Prostate gland (tissue), 2 donors: ENCODE data around the gene AP3D1. TPM values are rescaled to one million over a fixed set of nuclear protein-coding genes. Genes with fewer than 3 reads are reported as not detected.

Experiments
- DNase-seq: peaks from one replicate; pipeline ENCODE4 v3.0.0-alpha.2; 2019; ENCODE audit warnings: low spot score
- H3K27ac ChIP-seq, 2 donors: fragments of 200-600 bp; sonication (generic); 2 replicates each; pipeline ENCODE4 v1.5.1; 2017 to 2019
- H3K27me3 ChIP-seq: fragments of 200-600 bp; sonication (generic); replicated peaks from 2 replicates; pipeline ENCODE4 v1.5.1; 2019; ENCODE audit not compliant: insufficient read depth
- H3K36me3 ChIP-seq, 2 donors: fragments of 200-600 bp; sonication (generic); 1 replicate in 1 of 2; 2 replicates in 1 of 2; pipeline versions ENCODE4 v1.5.1 to v1.8.1; 2017 to 2019
- H3K4me1 ChIP-seq: fragments of 200-600 bp; sonication (generic); replicated peaks from 2 replicates; pipeline ENCODE4 v1.5.1; 2019
- H3K4me3 ChIP-seq, 2 donors: fragments of 200-600 bp; sonication (generic); 2 replicates each; pipeline ENCODE4 v1.5.1; 2017 to 2019
- H3K9me3 ChIP-seq: fragments of 200-600 bp; sonication (generic); 2 replicates; pipeline ENCODE4 v1.5.1; 2017
- POLR2A ChIP-seq: fragments of 450-650 bp; IDR thresholded peaks from one replicate; pipeline ENCODE4 v1.6.1; 2016; ENCODE audit warnings: antibody characterized with exemption, mild to moderate bottlenecking
- POLR2AphosphoS5 ChIP-seq: sonication (generic); formaldehyde crosslinking; IDR thresholded peaks from one replicate; pipeline ENCODE4 v1.6.1; 2017; ENCODE audit warnings: antibody characterized with exemption
- whole genome bisulfite sequencing: methylation state at CpG from one replicate; pipeline ENCODE4 v1.1.5; 2018; 5-methylcytosine and 5-hydroxymethylcytosine counted together
- intact Hi-C: fragments of 100-400 bp; cut with DNase I; formaldehyde crosslinking; loops from one replicate; pipeline ENCODE4 v1.14.2; 2022
- total RNA-seq, 2 donors: library from RNA; depleted of rRNA; stranded (reverse); fragments of >200 nt; gene quantifications; one replicate each; pipeline ENCODE4 v1.1.0, GENCODE V29; 2016
- TF ChIP-seq, protein P1 (sequence below), 4 experiments: fragments of 200-600 bp in 2 of 4; fragments of 450-650 bp in 2 of 4; sonication (generic) in 2 of 4; IDR thresholded peaks; 1 replicate in 3 of 4; 2 replicates in 1 of 4; pipeline ENCODE4 v1.5.1; 2016 to 2019; ENCODE audit warnings: antibody characterized with exemption in 4 of 4, mild to moderate bottlenecking in 2 of 4, moderate library complexity in 2 of 4

Gene AP3D1
- total RNA-seq, 2 donors from 2014 or later: 115 to 178 TPM

- H3K9me3 ChIP-seq: no peaks in the 10 kb centered on the region
- H3K4me3 ChIP-seq: no peak overlapping the region
- peak overlapping the region in 1 of 2 donors; percentile 8 for H3K27ac ChIP-seq
- peak; percentile 61 for DNase-seq
- no peaks in the 10 kb centered on the region for H3K36me3 ChIP-seq
- H3K4me1 ChIP-seq: no peaks in the 10 kb centered on the region
- no peaks in the 10 kb centered on the region for H3K27me3 ChIP-seq
- TF ChIP-seq, protein P1, sequence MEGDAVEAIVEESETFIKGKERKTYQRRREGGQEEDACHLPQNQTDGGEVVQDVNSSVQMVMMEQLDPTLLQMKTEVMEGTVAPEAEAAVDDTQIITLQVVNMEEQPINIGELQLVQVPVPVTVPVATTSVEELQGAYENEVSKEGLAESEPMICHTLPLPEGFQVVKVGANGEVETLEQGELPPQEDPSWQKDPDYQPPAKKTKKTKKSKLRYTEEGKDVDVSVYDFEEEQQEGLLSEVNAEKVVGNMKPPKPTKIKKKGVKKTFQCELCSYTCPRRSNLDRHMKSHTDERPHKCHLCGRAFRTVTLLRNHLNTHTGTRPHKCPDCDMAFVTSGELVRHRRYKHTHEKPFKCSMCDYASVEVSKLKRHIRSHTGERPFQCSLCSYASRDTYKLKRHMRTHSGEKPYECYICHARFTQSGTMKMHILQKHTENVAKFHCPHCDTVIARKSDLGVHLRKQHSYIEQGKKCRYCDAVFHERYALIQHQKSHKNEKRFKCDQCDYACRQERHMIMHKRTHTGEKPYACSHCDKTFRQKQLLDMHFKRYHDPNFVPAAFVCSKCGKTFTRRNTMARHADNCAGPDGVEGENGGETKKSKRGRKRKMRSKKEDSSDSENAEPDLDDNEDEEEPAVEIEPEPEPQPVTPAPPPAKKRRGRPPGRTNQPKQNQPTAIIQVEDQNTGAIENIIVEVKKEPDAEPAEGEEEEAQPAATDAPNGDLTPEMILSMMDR (IDR thresholded peaks at IDR 0.05): no peak
- peak; percentile 60 for TF ChIP-seq POLR2AphosphoS5
- TF ChIP-seq POLR2A: peak; percentile 34
- intact Hi-C loops: no loop called here
- 46% methylated on average over 22 of the region's 22 CpGs for WGBS
These were observed 25.1 kb upstream of the AP3D1 start for GRCh38 chr19:2176337-2176994.

DNA sequence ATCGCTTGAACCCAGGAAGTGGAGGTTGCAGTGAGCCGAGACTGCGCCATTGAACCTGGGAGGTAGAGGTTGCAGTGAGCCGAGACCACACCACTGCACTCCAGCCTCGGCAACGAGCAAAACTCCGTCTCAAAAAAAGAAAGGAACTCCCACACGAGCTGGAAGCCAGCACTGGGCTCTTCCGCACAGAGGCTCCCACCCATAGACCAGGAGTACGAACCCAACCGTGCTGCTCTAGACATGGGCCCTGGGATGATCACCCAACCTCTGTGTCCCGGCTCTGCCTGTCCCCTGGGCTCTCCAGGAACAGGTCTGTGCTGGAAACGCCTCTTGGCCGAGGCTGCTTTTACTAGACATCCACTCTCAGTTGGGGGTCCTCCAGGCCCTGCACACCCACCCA lies 24.4 kb upstream of the AP3D1 start:
- no peak overlapping the region for H3K4me3 ChIP-seq
- TF ChIP-seq, protein P1 (IDR thresholded peaks at IDR 0.05): no peak
- TF ChIP-seq POLR2A (no peak), POLR2AphosphoS5 (no peak)
- 75% methylated on average over 14 of the region's 14 CpGs for WGBS
- H3K4me1 ChIP-seq: no peaks in the 10 kb centered on the region
- H3K9me3 ChIP-seq: no peaks in the 10 kb centered on the region
- no peak for DNase-seq
- intact Hi-C loops: no loop called here
- H3K36me3 ChIP-seq: no peaks in the 10 kb centered on the region
- no peaks in the 10 kb centered on the region for H3K27me3 ChIP-seq
- no peak overlapping the region for H3K27ac ChIP-seq

DNA sequence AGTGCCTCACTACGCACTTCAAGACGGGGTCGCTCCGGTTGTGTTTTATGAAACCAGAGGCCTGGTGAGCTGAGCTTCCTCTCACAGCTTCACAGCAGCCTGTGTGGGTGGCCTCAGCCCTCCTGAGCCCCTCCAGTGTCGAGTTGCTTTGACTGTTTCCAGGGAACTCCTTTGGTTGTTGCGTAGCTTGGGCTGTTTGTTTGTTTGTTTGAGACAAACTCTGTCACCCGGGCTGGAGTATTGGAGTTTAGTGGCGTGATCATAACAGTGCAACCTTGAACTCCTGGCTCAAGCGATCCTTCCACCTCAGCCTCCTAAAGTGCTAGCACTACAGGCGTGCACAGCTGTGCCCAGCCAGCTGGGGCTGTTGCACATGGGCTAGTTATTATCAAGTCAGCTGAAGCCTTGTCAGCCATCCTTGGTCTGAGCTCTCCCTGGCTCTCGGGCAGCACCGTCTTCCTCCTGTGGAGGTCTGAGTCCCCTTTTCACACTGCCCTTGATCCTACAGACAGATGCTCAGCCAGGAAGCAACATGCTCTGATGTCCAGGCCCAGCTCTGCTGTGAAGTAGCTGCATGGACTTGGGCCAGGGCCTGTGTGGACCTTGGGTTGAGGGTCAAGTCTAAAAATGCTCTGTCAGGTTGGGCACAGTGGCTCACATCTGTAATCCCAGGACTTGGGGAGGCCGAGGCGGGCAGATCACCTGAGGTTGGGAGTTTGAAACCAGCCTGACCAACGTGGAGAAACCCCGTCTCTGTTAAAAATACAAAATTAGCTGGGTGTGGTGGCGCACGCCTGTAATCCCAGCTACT lies 22.6 kb upstream of the AP3D1 start:
- no peak overlapping the region for H3K27ac ChIP-seq
- DNase-seq: no peak
- no peaks in the 10 kb centered on the region for H3K9me3 ChIP-seq
- no peak overlapping the region for H3K4me3 ChIP-seq
- peaks cover 8% of the 10 kb centered on the region for H3K4me1 ChIP-seq
- H3K36me3 ChIP-seq: no peaks in the 10 kb centered on the region
- H3K27me3 ChIP-seq: no peaks in the 10 kb centered on the region
- intact Hi-C loops: no loop called here
- TF ChIP-seq, protein P1 (IDR thresholded peaks at IDR 0.05): no peak
- TF ChIP-seq POLR2A (no peak), POLR2AphosphoS5 (no peak)
- 88% methylated on average over 18 of the region's 18 CpGs for WGBS

DNA sequence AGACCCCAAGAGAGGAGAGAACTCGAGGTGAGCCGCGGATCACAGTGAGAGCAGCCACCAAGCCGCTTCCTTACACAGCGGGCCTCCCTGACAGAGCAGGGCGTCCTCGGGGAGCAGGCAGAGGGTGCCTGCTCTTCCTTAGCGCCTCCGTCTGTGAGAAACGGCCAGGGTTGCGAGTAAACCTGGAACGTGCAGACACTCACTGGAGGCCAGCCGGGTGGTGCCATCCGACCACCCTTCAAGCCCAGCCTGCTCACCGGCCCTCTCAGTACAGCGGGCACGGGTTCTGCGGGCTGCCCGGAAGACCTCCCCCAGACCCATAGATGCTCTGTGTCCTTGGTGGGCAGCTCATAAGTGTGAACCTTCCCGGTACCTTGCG lies 22.0 kb upstream of the AP3D1 start:
- intact Hi-C loops: no loop called here
- Histone ChIP-seq H3K27me3 (no peaks in the 10 kb centered on the region), H3K4me1 (peaks cover 12% of the 10 kb centered on the region), H3K9me3 (no peaks in the 10 kb centered on the region), H3K36me3 (no peaks in the 10 kb centered on the region), H3K4me3 (no peak overlapping the region), H3K27ac (no peak overlapping the region)
- DNase-seq: no peak
- TF ChIP-seq POLR2A (no peak), POLR2AphosphoS5 (no peak)
- TF ChIP-seq, protein P1 (IDR thresholded peaks at IDR 0.05): no peak
- WGBS: 89% methylated on average over 21 of the region's 21 CpGs
